ENCODE results near the gene CABLES1.

Gene CABLES1

DNA sequence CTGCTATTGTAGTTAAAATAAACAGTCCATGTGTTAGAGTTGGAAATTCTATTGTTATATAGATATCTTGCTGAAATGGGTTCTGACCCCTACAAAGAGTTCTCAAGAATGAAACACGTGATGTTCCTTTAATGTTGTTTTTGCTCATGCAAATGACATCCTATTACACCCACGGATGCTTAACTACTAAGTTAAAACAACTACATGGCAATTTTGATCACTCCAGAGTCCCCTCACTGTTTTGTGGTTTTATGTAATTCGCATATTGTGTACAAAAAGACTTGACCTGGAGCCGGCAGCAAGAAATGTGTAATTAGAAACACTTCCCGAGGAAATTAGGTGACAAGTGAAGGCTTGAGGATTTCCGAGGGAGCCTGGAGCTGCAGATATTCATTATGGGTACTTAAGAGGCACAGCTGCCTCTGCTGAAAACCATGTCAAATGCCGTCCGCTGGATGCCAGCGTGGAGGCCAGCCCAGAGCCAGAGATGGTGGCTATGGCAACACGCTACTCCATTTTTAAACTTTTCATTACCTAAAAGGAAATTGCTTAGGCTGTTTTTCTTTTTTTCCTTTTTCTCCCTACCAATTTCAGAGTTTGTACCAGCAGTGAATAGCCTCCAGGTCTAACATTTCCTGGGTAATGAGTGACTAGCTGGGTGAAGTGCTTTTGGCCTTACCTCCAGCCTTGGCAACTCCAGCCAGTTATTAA, 21.0 kb upstream of the CABLES1 start:
- DNase-seq, result peak; percentile 56

DNA sequence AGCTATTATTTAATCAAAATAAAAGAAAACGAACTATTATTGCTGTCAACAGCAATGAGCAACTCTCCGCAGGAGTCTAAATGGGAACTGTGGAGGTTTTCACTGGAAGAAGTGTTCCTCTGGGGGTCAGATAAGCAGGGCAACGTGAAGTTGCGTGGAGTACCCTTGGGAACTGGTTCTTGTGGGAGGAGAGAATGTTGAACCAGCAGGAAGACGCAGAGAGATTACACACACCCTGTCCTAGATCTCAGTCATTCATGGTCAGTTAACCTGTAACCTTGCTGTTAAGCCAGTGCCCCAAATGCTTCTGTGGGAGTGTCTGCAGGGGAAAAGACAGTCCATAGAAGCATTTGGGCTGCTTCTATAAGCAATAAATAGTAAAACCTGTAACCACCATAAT, 20.4 kb upstream of the CABLES1 start:
- DNase-seq, result no peak

DNA sequence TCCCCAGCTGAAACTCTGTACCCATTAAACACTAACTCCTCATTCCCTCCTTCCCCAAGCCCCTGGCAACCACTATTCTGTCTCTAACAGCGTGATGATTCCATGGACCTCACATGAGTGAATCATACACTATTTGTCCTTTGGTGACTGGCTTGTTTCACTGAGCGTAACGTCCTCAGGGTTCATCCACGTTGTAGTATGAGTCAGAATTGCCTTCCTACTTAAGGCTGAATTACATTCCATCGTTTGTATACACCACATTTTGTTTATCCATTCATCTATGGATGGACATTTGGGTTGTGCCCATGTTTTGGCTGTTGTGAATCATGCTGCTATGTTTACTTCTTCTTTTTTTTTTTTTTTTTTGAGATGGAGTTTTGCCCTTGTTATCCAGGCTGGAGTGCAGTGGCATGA, 19.6 kb upstream of the CABLES1 start:
- DNase-seq, result no peak

DNA sequence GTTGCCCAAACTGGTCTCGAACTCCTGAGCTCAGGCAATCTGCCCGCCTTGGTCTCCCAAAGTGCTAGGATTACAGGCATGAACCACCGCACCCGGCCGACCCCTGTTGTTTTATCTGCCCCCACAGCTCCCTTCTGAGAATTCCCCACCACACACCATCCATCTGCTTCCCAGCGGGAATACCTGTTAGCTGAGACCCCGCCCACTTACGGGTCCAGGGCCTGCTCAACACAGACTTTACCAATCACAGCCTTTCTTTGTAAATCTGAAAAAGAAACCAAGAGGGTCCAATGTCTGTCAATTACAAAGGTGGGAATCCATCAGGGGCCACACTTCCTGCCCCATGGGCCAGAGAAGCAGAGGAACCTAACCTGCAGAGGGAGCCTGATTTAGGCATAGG, 14.2 kb upstream of the CABLES1 start:
- DNase-seq, result no peak

DNA sequence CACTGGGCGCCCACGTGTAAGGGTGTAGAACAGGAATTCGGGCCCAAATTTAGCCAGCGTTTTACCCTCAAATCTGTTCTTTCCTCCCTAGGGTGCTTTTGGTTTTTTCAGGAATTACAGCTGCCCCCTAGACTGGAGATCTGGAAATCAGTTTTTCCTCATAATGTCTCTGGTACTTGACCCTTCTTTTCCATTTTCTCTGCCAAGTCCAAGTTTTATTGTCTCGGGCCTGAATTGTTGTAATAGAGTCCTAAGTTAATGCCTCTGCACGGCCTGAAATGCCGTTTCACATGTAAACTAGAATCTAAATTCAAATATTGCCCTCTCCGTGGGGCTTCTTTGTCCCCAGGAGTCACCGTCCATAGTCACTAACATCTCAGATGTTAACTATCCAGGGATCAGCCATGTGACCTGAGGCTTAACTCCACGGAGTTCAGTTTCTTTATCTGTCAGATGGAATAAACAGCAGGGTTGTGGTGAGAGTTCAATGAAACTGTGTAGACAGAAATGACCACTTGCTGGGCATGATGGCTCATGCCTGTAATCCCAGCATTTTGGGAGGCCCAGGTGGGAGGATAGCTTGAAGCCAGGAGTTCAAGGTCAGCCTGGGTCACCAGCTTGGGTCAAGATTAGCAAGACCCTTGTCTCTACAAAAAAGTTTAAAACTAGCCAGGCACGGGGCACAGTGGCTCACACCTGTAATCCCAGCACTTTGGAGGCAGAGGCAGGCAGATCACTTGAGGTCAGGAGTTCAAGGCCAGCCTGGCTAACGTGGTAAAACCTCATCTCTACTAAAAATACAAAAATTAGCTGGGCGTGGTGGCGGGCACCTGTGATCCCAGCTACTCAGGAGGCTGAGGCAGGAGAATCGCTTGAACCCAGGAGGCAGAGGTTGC, 12.7 kb upstream of the CABLES1 start:
- DNase-seq, result no peak

DNA sequence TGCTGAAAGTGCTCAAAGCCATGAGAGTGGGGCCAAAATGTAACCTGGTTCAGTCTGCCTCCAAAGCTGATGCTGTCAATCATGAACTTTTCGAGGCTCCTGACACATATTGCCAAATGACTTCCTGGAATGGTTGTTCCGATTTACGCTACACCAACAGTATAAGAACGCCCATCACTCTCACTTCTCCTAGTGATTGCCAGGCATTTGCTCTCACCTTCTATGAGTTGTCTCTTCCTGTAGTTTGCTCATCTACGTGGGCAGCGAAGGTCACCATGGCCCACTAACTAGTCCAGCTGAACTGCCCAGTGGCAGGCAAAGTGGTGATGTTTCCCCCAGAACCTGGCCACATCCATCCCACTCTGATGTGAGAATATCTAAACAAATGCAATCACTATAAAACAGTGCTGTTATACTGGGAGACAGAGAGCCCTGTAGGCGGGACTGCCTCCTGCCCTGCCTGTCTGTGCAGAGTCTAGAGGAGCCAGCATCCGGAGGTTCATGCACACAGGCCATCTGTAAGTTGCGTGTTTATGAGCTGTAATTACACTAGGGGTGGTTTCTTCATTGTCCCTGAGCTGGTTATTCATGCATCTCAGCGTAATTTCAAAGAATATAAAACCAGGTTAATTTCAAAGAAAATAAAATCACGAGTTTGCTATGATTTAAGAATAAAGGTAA, 8.8 kb upstream of the CABLES1 start:
- no peak for DNase-seq

DNA sequence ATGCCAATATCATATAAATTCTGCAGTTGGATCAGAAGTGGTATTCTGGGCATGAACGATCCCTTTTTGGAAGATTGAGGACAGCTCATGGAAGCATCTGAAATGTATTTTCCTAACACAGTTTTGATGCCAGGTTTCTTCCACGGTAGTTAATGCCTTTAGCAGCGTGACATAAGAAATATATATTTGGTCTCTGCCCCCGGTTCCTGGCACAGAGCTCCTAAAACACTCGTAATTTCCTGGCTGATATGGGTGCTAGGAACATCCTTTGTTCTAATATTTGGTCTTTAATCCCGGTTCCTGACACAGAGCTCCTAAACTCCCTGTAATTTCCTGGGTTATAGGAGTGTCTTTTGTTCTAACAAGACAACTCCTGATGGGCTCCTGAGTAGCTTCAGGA, 8.2 kb upstream of the CABLES1 start:
- no peak for DNase-seq

DNA sequence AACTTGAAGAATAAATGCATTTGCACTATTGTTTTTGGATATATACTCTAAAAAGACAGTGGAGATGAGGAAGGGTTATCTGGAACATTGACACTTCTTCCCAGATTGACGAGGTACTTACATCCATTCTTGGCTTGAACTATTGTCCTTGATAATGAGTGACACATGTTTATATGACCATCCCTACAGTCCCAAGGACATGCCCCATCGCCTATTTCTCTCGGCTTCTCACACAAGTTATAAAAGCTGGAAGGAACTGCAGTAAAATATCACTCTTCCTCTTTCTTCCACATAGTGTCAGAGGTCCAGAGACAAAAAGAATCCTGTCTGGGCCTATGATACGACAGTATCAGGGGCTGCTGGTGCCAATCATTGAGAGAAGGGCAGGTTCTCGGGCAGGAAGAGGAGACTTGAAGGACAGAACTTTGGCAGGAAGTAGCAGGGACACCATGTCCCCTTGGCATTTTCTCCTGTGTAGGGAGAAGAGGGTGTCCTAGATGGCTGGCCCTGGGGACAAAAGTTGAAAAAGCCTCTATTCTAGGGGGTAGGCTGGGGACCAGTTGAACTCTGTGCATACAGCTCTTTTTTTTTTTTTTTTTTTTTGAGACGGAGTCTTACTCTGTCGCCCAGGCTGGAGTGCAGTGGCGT, 5.8 kb upstream of the CABLES1 start:
- DNase-seq, result no peak

DNA sequence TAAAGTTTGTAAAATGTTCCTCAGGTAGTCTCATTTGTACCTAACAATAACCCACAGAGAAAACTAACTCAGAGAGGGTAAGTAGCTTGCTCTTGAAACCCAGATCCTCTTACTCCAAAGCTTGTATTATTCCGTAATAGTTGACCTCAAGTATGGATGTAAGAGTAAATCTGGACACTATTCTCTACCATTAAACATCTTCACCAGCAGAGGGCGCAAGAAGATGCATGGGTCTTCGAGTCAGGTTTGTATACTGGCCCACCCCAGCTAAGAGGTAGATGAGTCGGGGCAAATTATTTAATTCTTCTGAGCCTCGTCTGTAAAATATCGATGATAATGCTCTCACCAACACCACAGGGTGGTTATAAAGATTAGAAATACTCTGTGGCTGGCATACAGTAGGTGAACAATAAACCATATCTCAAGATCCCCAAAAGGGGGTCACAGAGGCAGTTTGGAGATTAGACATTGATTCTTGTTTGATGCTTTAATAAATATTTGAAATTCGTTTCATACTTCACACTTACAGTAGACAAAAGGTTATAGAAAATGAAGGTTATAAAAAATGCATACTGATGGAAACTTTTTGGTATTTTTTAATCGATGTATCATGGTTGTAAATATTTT, 3.5 kb upstream of the CABLES1 start:
- DNase-seq, result peak; percentile 85

DNA sequence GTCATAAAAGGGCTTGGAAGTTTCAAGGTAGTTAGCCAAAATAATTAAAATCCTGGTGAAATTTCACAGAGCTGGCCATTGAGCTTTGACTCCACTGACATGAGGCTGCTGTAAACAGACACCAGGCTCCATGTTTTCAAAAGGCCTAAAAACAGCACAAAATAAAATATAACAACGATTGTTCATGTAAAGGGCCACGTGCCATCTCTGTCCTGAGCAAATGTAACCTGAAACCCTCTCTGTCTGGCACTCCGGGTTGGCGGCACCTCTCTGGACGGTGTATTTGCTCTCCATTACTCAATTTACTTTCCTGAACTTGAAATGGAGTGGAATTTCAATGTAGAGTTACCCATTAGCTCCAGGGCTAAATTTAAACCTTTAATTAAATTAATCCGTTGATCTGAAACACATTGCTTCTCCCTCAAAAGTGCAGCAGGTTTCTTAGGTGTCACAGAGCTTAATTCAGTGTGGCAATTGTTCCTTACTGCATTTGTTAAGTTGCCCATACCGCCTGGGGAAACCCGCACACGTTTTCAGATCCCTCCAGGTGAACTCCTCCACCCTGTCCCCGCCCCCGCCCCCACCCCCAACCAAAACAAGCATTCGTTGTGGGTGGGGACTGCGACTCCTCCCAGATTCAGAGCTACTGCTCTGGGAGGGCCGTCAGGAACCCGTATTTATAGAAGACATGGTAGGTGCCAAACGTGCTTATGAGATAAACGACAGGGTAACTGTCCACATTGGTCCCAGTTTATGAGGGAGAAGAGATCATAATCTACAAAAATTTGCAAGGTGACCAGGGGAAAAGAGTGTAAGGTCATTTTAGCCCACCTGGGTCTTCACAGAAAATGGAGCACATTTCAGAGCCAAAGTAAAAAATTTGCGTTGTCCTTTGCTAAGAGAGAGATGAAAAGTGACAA, 1.2 kb upstream of the CABLES1 start:
- DNase-seq, result peak; percentile 81

DNA sequence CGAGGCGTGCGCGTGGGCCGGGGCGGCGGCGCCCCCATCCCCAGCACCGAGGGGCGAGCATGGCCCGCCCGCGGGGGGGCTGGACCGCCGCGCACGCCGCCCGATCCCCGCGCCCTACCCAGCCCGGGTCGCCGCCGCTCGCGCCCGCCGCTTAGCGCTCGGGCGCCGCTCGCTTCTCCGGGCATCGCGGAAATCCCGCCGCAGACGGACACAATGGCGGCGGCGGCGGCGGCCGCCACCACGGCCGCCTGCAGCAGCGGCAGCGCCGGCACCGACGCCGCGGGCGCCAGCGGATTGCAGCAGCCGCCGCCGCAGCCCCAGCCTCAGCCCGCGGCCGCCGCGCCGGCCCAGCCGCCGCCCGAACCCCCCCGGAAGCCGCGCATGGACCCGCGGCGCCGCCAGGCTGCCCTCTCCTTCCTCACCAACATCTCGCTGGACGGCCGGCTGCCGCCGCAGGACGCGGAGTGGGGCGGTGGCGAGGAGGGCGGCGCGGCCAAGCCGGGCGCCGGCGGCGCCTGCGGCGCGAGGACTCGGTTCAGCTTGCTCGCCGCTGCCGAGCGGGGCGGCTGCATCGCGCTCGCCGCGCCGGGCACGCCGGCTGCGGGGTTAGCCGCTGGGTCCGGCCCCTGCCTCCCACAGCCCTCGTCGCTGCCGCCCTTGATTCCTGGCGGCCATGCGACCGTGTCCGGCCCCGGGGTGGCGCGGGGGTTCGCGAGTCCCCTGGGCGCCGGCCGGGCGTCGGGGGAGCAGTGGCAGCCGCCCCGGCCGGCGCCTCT, 453 bp downstream of the CABLES1 start:
- DNase-seq, result no peak

DNA sequence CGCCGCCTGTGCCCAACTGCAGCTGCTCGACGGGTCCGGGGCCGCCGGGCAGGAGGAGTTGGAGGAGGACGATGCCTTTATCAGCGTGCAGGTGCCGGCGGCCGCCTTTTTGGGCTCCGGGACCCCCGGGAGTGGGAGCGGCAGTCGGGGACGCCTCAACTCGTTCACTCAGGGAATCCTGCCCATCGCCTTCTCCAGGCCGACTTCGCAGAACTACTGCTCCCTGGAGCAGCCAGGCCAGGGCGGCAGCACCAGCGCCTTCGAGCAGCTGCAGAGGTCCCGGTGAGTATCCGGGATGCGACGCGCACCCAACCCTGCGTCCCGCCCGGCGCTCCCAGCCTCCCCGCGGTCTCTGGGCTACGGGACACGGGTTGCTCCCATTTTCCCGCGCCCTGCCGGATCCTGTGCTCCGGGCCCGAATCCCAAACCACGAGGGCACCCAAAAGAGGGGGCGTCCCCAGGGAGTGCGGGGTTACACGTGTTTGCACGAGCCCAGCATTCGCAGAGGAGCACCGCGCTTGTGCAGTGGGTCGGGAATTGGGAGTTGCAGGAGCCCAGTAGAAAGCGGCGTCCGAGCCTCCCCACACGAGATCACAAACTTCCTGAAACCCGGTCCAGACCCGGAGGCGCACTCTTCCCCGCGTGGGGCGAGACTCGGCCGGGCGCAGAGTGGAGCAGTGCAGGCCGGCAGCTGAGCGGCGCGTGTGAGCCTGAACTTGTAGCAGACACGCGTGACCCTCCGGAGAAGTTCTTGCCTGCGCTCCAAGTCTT, 1.2 kb downstream of the CABLES1 start:
- no peak for DNase-seq

DNA sequence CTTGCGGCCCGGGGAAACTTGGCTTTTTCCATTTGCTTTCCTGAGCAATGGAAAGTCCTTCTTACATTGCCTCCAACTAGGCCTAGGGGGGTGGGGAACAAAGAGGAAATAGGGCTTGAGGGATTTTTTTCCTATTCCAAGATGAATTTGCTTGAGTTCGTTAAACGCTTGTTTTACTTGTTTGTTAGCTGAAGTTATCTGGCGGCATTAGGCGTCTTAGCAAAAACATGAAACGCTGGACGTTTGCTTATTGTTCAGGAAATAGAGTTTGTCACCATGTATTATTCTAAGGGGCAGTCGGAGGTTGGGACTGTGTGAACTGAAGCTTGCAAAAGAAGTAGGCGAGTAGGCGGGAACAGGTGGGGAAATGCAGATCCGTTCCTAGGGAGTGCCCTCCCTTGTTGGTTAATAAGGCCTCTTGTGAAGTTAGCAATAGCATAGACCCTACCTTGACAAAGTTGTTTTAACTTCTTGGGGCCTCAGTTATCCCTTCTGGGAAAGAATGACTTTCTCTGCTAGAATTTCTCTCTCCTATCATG, 1.9 kb downstream of the CABLES1 start:
- no peak for DNase-seq

DNA sequence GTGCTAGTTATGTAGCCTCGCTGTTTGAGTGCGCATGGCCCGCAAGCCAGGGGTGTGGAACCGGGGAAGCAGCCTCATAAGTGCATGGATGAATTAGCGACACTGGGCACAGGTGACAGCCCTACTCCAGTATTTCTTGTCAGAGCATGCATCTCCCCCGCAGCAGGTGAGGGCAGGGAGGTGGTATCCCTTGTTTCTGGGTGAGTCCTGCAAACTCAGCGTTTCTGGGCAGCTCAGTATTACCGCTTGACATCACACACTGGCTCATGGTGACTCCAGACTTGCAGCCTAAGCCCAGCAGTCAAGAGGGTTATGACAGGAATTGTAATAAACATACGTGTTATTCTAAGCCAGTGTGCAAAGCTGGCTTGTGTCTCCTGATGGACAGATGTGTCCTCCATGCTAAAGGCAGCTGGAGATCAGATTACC, 2.5 kb downstream of the CABLES1 start:
- DNase-seq, result no peak

DNA sequence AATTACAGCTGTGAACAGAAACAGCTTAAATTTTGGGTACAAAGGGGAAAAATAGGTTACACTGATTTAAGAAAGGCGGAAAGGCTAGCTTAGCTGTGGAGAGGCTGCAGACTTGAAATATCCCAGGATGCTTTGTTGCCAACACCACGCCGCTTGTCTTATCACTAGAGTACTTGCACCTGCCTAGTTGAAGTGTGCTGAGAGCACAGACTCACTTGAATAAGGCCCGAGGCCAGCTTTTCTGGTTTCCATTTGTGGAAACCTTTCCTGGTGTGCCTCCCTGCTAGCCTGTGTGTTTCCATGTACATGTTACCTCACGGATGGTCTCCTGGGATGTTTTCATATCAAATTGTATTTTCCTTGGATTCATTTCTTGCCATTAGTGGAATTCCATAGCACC, 3.2 kb downstream of the CABLES1 start:
- peak; percentile 62 for DNase-seq

DNA sequence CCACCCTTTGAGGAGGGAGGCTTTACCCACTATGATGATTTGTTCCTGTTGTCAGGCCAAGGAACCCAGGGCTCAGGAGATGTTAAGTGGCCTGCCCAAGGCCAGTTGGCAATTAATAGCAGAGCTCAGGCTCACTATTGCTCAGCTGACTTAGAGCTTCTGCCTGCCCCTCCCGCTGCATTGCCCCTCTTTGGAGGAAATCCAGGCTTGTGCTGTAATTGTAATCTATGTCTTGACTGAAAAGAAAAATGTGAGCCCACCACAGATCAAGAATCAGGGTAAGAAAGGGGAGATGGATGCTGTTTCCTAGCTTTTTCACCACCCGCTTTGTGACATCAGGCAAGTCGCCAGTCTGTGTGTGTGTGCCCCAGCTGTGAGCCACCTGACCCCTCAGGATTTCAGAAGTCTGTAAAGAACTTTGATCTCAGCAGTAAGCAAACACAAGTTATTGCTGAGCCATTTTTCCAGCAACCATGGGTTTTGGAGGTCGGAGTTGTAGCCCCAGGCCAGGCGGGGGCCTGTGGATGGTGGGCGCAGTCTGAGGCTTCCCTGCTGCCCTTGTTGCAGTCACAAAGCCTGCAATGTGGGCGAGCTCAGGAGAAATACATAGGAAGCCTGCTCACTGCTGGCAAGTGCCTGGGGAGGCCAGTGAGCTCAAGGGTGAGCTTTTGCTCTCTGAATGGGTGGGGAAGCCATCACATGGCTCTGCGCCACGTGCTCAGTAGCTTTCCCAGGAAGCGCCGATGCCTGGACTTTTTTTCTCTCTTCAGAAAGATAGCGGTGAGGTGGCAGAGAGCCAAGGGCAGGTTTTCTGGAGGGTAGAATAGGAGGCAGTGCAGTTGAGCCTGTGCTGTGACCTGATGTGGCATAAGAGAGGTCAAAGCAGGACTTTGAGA, 6.1 kb downstream of the CABLES1 start:
- no peak for DNase-seq

DNA sequence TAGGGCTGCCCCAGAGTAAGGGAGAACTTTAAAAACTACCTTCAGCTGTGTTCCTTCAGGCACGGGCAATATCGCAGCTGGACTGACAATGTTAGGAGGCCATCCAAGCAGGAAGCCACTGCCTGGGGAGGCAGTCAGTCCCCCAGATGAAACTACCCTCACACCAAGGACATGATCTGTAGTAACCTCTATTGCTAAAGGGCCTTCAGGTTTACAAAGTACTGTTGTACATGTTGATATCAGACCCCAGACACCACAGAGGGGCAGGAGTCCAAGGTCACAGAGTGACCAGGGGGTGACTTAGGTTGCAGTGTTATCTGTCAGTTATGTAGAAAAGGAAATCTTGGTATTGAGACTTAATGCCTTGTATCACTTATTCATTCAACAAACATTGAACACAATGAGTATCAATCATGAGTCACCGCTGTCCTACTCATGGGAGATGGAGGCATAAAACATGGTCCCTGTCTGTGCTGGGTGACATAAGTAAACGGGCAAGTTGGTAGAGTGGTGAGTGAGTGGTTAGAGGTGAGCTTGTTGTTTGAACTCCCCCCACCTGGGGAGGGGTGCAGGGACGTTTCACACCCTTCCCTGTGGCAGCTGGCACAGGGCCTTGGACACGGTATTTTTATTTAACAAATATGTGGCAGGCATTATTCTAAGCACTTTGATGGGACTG, 7.1 kb downstream of the CABLES1 start:
- DNase-seq, result no peak
